D341Med (cell line): ENCODE data around the gene BAIAP2L1.
"Not testable (repeated sequence)": the region's sequence is repeated elsewhere in the genome, so short reads cannot be mapped to it uniquely, and the experiment has no call there.

Source experiments
- DNase-seq: peaks from one replicate; pipeline ENCODE4 v3.0.0; 2012; ENCODE audit warnings: low spot score

The BAIAP2L1 gene

DNA sequence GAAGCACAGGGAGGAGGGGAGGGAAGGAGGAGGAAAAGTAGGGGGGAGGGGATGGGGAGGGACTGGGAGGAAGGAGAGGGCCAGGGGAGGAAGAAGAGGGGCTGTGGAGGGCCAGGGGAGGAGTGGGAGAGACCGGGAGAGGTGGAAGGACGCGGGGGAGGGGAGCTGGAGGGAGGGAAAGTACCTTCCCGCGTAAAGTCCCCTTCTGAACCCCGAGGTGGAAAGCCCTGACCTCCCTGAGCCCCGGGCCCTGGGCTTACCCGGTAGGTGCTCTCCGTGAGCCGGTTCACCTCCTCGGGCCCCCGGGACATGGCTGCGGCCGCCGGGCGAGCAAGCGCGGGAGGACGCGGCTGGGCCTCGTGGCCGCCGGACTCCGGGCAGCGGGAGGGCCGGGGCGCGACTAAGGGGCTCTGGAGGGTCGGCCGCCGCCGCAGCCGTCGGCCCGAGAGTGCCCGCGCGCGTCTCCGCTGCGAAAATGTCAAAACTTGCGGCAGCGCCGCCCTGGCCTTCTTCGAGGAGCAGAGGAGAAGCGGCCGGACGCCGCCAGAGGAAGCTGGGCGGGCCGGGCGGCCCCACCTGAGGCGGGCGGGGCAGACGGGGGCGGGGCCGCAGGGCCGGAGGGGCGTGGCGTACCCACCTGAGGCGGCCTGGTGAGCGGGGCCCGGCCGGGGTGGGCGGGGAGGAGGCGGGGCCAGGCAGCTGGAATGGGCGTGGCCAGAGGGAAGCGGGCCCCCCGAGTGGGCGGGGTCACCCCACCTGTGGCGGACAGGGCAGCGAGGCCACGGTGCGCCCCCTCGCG is at the start of gene BAIAP2L1:
Gene BAIAP2L1, minus strand, starts transcription at position 549 of the 799 bp plus-strand sequence. Its CDS starts 238 bp downstream, at position 311.
- peak; percentile 99 for DNase-seq

- no peak for DNase-seq
Observed at GRCh38 chr7:98448766-98449165, 47.9 kb upstream of the BAIAP2L1 start.

DNA sequence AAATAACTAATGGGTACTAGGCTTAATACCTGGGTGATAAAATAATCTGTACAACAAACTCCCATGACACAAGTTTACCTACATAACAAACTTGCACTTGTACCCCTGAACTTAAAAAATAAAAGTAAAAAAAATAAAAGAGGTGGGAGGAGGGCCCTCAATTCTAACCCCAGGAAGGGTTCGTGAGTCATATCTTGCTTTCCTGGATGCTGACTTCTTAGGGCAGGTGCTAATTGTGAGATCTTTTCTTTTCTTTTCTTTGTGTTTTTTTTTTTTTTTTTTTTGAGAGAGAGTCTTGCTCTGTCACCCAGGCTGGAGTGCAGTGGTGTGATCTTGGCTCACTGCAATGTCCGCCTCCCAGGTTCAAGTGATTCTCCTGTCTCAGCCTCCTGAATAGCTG is 40.1 kb upstream of the BAIAP2L1 start:
- DNase-seq, result not testable (repeated sequence)

GRCh38 chr7:98439484-98439883 is 38.6 kb upstream of the BAIAP2L1 start:
- no peak for DNase-seq

DNA sequence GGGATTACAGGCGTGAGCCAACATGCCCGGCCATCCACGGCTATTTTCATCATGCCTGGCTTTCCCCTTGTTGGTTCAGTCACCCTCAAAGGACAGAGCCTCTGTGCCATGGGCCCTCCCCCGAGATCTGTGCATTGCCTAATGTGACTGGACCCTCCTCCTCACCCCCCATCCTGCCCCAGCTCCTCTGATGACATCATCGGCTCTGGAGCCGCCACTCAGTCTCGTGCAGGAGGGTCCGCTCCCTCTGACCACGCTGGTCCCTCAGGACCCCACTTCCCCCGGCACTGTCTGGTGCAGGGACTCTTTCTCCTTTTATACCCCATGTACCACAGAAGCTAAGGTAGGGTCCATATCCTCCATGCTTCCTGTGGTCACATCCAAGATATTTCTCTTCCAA is 33.2 kb upstream of the BAIAP2L1 start:
- no peak for DNase-seq

DNA sequence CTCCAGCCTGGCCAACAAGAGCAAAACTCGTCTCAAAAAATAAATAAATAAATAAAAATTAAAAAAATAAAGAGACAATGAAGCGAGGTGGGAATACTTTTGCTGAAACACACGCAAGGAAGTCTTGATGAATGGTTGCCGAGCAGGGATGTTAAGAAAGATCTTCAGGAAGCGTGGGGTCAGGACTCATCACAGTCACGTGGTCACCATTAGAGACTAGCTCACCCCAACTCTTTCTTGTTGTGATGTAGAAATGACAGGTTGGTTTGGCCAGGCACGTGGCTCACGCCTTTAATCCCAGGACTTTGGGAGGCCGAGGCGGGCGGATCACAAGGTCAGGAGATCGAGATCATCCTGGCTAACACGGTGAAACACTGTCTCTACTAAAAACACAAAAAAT is 28.9 kb upstream of the BAIAP2L1 start:
- DNase-seq, result no peak

DNA sequence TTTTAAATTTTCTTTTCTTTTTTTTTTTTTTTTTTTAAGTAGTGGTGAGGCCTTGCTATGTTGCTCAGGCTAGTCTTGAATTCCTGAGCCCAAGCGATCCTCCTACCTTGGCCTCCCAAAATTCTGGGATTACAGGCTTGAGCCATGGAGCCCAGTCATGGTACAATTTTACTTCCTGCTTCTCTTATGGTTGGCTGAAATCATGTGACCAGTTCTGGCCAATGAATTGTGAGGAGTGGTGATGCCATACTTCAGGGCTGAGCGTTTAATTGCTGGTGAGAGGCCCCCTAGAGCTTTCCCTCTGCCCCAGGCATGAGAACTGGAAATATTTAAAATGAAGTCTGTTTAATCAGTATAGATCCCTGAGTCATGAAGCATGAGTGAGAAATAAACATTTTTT is 22.2 kb upstream of the BAIAP2L1 start:
- DNase-seq, result no peak

GRCh38 chr7:98420966-98421612 is 20.2 kb upstream of the BAIAP2L1 start:
- DNase-seq, result peak; percentile 88

DNA sequence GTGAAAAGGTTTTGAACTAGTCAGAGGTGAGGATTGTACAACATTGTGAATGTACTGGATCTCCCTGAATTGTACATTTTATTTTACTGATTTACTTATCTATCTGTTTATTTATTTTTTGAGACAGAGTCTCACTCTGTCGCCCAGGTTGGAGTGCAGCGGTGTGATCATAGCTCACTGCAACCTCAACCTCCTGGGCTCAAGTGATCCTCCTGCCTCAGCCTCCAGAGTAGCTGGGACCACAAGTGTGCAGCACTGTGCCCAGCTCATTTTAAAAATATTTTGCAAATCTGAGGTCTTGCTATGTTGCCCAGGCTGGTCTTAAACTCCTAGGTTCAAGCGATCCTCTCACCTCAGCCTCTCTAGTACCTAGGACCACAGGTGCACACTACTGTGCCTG is 19.1 kb upstream of the BAIAP2L1 start:
- DNase-seq, result not testable (repeated sequence)

DNA sequence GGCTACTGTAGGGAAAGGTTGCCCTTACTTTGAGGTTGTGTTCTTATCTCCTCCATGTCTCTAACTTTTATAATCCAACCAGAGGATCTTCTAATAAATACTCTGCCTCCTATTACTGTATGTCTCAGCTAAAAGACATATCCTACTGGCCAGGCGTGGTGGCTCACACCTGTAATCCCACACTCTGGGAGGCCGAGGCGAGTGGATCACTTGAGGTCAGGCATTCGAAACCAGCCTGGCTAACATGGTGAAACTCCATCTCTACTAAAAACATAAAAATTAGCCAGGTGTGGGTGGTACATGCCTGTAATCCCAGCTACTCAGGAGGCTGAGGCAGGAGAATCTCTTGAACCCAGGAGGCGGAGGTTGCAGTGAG is 18.4 kb upstream of the BAIAP2L1 start:
- not testable (repeated sequence) for DNase-seq

DNA sequence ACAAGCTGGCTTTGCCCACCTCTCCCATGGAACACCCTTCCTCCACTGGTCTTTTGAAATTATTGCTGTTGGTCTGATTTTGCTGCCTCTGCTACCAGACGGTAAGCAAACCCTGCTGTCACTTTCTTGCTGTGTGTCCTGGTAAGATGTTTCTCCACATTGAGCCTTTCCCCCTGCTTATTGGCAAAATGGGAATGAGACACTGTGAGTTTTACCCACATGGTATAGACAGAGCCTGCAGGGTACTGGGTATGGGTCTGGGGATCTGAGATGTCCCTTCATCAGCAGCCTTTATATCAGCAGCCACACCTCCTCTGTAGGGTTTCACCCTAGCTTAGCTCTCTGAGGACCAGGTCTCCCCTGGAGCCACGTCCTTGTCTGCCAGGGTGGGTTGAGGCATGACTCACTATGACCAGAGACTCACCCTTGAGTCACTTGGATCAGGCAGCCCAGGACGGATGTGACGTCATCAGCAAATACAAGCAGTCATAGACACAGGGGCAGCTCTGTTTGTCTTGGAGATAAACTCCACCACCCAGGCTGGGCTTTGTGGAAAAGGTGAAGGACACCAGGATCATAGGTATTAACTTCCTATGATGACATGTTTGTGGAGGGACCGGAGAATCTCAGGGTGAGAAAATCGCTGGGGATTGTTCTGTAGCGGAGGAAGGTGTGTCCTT is 17.9 kb upstream of the BAIAP2L1 start:
- DNase-seq, result no peak

- no peak for DNase-seq
Observed at GRCh38 chr7:98418271-98418635, 17.4 kb upstream of the BAIAP2L1 start.

GRCh38 chr7:98417604-98418270 is 16.8 kb upstream of the BAIAP2L1 start:
- not testable (repeated sequence) for DNase-seq

DNA sequence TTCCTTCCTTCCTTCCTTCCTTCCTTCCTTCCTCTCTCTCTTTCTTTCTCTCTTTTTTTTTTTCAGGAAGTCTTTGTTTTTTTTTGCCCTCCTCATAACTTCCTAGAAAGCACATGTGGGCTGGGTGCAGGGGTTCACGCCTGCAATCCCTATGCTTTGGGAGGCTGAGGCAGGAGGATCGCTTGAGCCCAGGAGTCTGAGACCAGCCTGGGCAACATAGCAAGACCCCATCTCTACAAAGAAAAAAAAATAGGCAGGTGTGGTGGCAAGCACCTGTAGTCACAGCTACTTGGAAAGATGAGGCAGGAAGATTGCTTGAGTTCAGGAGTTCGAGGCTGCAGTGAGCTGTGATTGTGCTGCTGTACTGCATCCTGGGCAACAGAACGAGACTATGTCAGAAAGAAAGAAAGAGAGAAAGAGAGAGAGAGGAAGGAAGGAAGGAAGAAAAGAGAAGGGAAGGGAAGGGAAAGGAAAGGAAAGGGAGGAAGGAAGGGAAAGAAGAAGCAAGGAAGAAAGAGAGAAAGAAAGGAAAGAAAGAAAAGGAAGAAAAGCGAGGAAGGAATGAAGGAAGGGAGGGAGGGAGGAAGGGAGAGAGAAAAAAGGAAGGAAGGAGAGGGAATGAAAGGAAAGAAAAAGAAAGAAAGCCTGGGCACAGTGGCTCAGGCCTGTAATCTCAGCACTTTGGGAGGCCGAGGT is 13.5 kb upstream of the BAIAP2L1 start:
- DNase-seq, result no peak

- DNase-seq, result not testable (repeated sequence)
Observed at GRCh38 chr7:98413655-98414054, 12.8 kb upstream of the BAIAP2L1 start.

GRCh38 chr7:98409843-98410242 is 9.0 kb upstream of the BAIAP2L1 start:
- no peak for DNase-seq

DNA sequence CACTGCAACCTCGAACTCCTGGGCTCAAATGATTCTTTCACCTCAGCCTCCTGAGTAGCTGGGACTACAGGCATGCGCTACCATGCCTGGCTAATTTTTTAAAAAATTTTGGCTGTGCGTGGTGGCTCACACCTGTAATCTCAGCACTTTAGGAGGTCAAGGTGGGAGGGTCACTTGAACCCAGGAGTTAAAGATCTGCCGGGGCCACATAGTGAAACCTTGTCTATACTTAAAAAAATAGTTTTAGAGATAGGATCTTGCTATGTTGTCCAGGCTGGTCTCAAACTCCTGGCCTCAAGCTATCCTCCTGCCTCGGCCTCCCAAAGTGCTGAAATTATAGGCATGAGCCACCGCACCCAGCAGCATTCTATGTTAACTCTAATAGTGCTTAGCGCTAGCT is 7.3 kb upstream of the BAIAP2L1 start:
- not testable (repeated sequence) for DNase-seq

GRCh38 chr7:98406827-98407226 is 5.9 kb upstream of the BAIAP2L1 start:
- DNase-seq, result no peak

- DNase-seq, result no peak
Observed at GRCh38 chr7:98404840-98405239, 4.0 kb upstream of the BAIAP2L1 start.

- DNase-seq, result no peak
Observed at GRCh38 chr7:98399890-98400541, 874 bp downstream of the BAIAP2L1 start.

- DNase-seq, result no peak
Observed at GRCh38 chr7:98399462-98399861, 1.4 kb downstream of the BAIAP2L1 start.
